ENCODE measurements around the gene KIF6. TPM values are rescaled to one million over a fixed set of nuclear protein-coding genes. Genes with fewer than 3 reads are reported as not detected.
A peak's percentile ranks its signal among the peaks of the same experiment; 100 is the strongest.

The KIF6 gene
- total RNA-seq, 4 donors from 2014 or later = 0.47 to 2.3 (median 0.97) TPM

DNA sequence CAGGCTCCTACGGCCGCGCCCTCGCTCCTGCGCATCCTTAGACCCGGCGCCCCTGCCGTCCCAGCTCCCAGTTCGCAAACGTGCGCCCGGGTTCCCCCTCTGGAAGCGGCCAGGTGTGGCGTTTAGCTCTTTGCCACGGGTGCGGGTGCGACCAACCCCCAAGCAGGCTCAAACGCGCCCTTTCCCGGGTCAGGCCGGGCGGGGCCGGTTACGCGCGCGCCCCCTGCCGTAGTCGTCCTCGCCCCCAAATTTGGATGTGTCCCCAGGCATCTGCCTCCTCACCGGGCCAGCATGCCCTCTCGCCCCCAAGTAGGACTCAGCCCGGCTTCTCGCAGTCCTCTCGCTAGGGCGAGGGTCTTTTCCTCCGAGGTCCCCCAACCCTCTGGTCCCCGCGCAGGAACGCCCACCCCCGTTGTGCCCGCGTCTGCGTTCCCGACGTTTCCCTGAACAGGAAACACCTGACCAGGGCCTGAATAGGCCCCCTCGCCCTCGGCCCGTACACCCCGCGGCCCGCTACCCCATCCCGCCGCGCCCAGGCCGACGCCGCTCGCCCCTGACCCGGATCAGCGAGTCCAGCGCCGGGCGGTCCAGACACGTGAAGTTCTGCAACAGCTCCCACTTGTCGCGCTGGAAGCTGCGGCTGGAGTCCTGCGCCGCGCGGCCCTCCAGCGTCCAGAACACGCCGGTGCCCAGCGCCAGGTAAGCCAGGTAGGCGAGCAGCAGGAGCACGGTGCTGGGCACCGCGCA lies 411.5 kb downstream of the KIF6 start:
- H3K4me3 ChIP-seq = peak overlapping the region in 1 of 2 donors; percentile 41
- 0% methylated on average over 12 of the region's 80 CpGs; no CpG with 5 or more reads in 1 of the 2 donors for WGBS, 2 donors (ENCODE audit: low coverage in 1 of 2)
- no peak for ATAC-seq
- H3K9me3 ChIP-seq = no peaks in the 10 kb centered on the region
- H3K27ac ChIP-seq = no peak overlapping the region
- peaks cover 0 to 18% (median 11%) of the 10 kb centered on the region in 3 donors for H3K4me1 ChIP-seq
- H3K27me3 ChIP-seq = peaks cover 62% of the 10 kb centered on the region
- TF ChIP-seq, protein P1, sequence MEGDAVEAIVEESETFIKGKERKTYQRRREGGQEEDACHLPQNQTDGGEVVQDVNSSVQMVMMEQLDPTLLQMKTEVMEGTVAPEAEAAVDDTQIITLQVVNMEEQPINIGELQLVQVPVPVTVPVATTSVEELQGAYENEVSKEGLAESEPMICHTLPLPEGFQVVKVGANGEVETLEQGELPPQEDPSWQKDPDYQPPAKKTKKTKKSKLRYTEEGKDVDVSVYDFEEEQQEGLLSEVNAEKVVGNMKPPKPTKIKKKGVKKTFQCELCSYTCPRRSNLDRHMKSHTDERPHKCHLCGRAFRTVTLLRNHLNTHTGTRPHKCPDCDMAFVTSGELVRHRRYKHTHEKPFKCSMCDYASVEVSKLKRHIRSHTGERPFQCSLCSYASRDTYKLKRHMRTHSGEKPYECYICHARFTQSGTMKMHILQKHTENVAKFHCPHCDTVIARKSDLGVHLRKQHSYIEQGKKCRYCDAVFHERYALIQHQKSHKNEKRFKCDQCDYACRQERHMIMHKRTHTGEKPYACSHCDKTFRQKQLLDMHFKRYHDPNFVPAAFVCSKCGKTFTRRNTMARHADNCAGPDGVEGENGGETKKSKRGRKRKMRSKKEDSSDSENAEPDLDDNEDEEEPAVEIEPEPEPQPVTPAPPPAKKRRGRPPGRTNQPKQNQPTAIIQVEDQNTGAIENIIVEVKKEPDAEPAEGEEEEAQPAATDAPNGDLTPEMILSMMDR (IDR thresholded peaks at IDR 0.05) = no peak
- TF ChIP-seq EP300 (IDR thresholded peaks at IDR 0.05) (no peak), POLR2A (IDR thresholded peaks at IDR 0.05) (no peak), POLR2AphosphoS5 (IDR thresholded peaks at IDR 0.05) (no peak)
- H3K36me3 ChIP-seq = no peaks in the 10 kb centered on the region

DNA sequence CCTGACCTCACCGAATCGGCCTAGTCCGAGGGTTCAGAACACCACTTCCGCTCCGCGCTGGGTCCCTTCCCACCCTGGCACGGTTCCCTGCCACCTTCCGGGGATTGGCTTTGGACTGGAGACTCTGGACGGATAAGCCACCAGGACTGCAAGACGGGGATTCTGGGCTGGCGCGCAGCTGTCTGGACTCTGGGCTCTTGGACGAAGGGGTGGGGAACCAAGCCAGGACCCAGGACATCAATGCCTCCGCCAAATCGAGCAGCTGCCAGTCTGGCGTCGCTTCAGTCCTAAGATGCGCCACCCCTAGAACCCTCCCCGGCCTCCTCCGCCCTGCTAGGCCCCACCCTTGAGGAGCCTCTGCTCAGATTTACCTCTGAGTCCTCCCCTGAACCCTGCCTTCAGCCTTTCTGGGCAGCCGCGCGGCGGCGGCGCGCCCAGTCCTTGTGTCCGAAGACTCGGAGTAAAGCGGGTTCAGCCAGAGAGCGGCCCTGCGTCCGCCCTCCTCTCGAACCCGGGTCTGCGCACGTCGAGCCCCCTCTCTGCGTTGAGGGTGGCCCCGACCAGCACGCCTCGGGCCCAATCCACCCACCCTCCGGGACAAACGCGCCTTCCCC lies 412.2 kb downstream of the KIF6 start:
- no CpG with 5 or more reads among the region's 45 CpGs for WGBS, 2 donors (ENCODE audit: low coverage in 1 of 2)
- H3K4me3 ChIP-seq = peak overlapping the region in 1 of 2 donors; percentile 41
- H3K27me3 ChIP-seq = peaks cover 62% of the 10 kb centered on the region
- H3K36me3 ChIP-seq = no peaks in the 10 kb centered on the region
- TF ChIP-seq, protein P1 (IDR thresholded peaks at IDR 0.05) = no peak
- TF ChIP-seq EP300 (IDR thresholded peaks at IDR 0.05) (no peak), POLR2AphosphoS5 (IDR thresholded peaks at IDR 0.05) (no peak), POLR2A (IDR thresholded peaks at IDR 0.05) (no peak)
- no peaks in the 10 kb centered on the region for H3K9me3 ChIP-seq
- peaks cover 0 to 18% (median 11%) of the 10 kb centered on the region in 3 donors for H3K4me1 ChIP-seq
- ATAC-seq = no peak
- H3K27ac ChIP-seq = no peak overlapping the region

- WGBS, 2 donors (ENCODE audit: low coverage in 1 of 2) = no CpG with 5 or more reads among the region's 4 CpGs
- Histone ChIP-seq H3K36me3 (no peaks in the 10 kb centered on the region), H3K27ac (no peak overlapping the region), H3K27me3 (peaks cover 55% of the 10 kb centered on the region), H3K4me3 (no peak overlapping the region), H3K4me1 (peaks cover 0 to 18% (median 11%) of the 10 kb centered on the region in 3 donors), H3K9me3 (no peaks in the 10 kb centered on the region)
- TF ChIP-seq EP300 (IDR thresholded peaks at IDR 0.05) = no peak
- TF ChIP-seq POLR2AphosphoS5 (IDR thresholded peaks at IDR 0.05) = no peak
- TF ChIP-seq, protein P1 (IDR thresholded peaks at IDR 0.05) = no peak
- TF ChIP-seq POLR2A (IDR thresholded peaks at IDR 0.05) = no peak
- no peak for ATAC-seq
Observed at GRCh38 chr6:39310542-39310941, 414.7 kb downstream of the KIF6 start.

DNA sequence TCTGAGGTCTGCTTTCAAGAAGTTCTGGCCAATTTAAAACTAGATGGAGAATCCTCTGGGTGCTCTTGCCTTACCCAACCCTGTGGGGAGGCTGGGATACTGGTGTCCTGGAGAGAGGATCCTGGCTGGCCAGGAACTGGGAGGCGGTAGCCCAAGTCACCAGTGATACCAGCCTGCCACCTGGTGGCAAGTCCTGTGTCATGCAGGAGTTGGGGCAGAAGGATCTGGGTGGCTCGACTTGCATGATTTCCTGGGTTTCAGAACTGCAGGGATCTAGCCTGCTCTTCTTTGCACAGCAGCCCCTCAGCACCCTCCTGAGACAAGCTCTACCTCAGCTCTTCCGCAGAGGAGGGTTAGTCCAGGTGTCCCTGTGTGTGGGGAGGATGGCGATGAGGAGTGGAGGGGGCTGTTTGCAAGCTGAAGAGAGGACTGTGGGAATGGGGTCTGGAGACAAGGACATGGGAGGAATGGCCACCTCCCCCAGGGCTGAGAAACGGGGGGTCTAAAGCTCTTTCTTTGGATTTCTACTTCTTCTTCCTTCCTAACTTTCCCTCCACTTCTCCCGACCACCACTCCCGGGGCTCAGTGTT lies 415.2 kb downstream of the KIF6 start:
- ATAC-seq = peak; percentile 63
- WGBS, 2 donors (ENCODE audit: low coverage in 1 of 2) = 7 to 43% methylated on average over 2 to 3 of the region's 7 CpGs
- TF ChIP-seq EP300 (IDR thresholded peaks at IDR 0.05) = no peak
- TF ChIP-seq, protein P1 (IDR thresholded peaks at IDR 0.05) = peak in 3 of 4 experiments; percentile 71 to 87 (median 86)
- TF ChIP-seq POLR2A (IDR thresholded peaks at IDR 0.05) = no peak
- TF ChIP-seq POLR2AphosphoS5 (IDR thresholded peaks at IDR 0.05) = no peak
- no peaks in the 10 kb centered on the region for H3K36me3 ChIP-seq
- H3K4me1 ChIP-seq = peaks cover 0 to 18% (median 11%) of the 10 kb centered on the region in 3 donors
- H3K27me3 ChIP-seq = peaks cover 50% of the 10 kb centered on the region
- no peak overlapping the region for H3K27ac ChIP-seq
- no peak overlapping the region for H3K4me3 ChIP-seq
- peaks cover 0 to 2% (median 0%) of the 10 kb centered on the region in 3 donors for H3K9me3 ChIP-seq

All from gastroesophageal sphincter (tissue), 4 donors.